IMR-90 (cell line): Measurements from ENCODE around the gene PIGU. TPM values are rescaled to one million over a fixed set of nuclear protein-coding genes. Genes with fewer than 3 reads are reported as not detected.

Experiments
- ATAC-seq: fragments of 200-7000 bp; cut with Tn5 transposase; 2 replicates; pipeline ENCODE4 v1.9.1; 2020; ENCODE audit warnings: low read depth, mild to moderate bottlenecking, moderate library complexity
- BruUV-seq: library from RNA; stranded (reverse); fragments of 400-500 nt; replicated peaks from 2 replicates; lab custom pipeline; 2021; lab: Mats Ljungman, UMichigan
- CTCF ChIA-PET: fragments of 300-600 bp; formaldehyde crosslinking; extraction: SDS; loops from one replicate; lab custom pipeline; 2021; ENCODE audit warnings: antibody characterized with exemption; lab: Yijun Ruan, JAX
- POLR2A ChIA-PET: fragments of 300-600 bp; sonication (Branson Sonifier 250); formaldehyde crosslinking; loops from one replicate; lab custom pipeline; 2022; ENCODE audit warnings: antibody characterized with exemption; ENCODE audit not compliant: unreplicated experiment; lab: Charles Lee
- DNase-seq: peaks from one replicate; pipeline ENCODE4 v3.0.0; 2013
- H2AFZ ChIP-seq: replicated peaks from 2 replicates; pipeline ENCODE3; 2013; ENCODE audit warnings: low read length, mild to moderate bottlenecking; ENCODE audit not compliant: poor library complexity
- H2AK5ac ChIP-seq: 2 replicates; pipeline ENCODE4 v1.6.1; 2013; ENCODE audit warnings: low read depth, low read length, inconsistent platforms
- H2AK9ac ChIP-seq: replicated peaks from 2 replicates; pipeline ENCODE3; 2013; ENCODE audit warnings: mild to moderate bottlenecking, low read depth, low read length, moderate library complexity; ENCODE audit not compliant: poor library complexity
- H2BK120ac ChIP-seq: 2 replicates; pipeline ENCODE4 v1.6.1; 2013; ENCODE audit warnings: low read depth, low read length, inconsistent platforms
- H2BK15ac ChIP-seq: 3 replicates; pipeline ENCODE4 v1.6.1; 2013; ENCODE audit warnings: low read depth, low read length, inconsistent platforms
- H2BK20ac ChIP-seq: 2 replicates; pipeline ENCODE4 v1.6.1; 2013; ENCODE audit warnings: low read depth, mild to moderate bottlenecking, inconsistent platforms, low read length, moderate library complexity
- H2BK5ac ChIP-seq: 2 replicates; pipeline ENCODE4 v1.6.1; 2013; ENCODE audit warnings: mild to moderate bottlenecking, low read depth, low read length, inconsistent platforms; ENCODE audit not compliant: poor library complexity, severe bottlenecking
- H3K14ac ChIP-seq: replicated peaks from 2 replicates; pipeline ENCODE4 v1.6.1; 2013; ENCODE audit warnings: low read depth, low read length, inconsistent platforms
- H3K18ac ChIP-seq: 2 replicates; pipeline ENCODE4 v1.6.1; 2013; ENCODE audit warnings: low read depth, low read length, control low read depth
- H3K23ac ChIP-seq: 2 replicates; pipeline ENCODE4 v1.6.1; 2013; ENCODE audit warnings: low read depth, low read length, inconsistent platforms
- H3K27ac ChIP-seq: 2 replicates; pipeline ENCODE4 v1.5.1; 2013; ENCODE audit warnings: mild to moderate bottlenecking, control low read depth, low read length; ENCODE audit not compliant: insufficient read depth
- H3K27me3 ChIP-seq: 2 replicates; pipeline ENCODE4 v1.6.1; 2013; ENCODE audit warnings: low read length; ENCODE audit not compliant: control insufficient read depth, insufficient read depth
- H3K36me3 ChIP-seq: 2 replicates; pipeline ENCODE4 v1.6.1; 2013; ENCODE audit warnings: low read length, mixed read lengths; ENCODE audit not compliant: control insufficient read depth, insufficient read depth
- H3K4ac ChIP-seq: 2 replicates; pipeline ENCODE4 v1.6.1; 2013; ENCODE audit warnings: low read depth, low read length, inconsistent platforms
- H3K4me1 ChIP-seq: 2 replicates; pipeline ENCODE4 v1.6.1; 2013; ENCODE audit warnings: low read length, mixed read lengths; ENCODE audit not compliant: control insufficient read depth, insufficient read depth
- H3K4me2 ChIP-seq: 2 replicates; pipeline ENCODE4 v1.6.1; 2013; ENCODE audit warnings: low read depth, mild to moderate bottlenecking, control low read depth, low read length, moderate library complexity
- H3K4me3 ChIP-seq: 2 replicates; pipeline ENCODE4 v1.5.1; 2013; ENCODE audit warnings: low read depth, mild to moderate bottlenecking, control low read depth, low read length, moderate library complexity; ENCODE audit not compliant: insufficient read depth
- H3K56ac ChIP-seq: 2 replicates; pipeline ENCODE4 v1.6.1; 2013; ENCODE audit warnings: low read length, inconsistent platforms; ENCODE audit not compliant: insufficient read depth; ENCODE audit errors: extremely low read depth
- H3K79me1 ChIP-seq, 2 experiments: 2 replicates each; pipeline ENCODE4 v1.6.1; 2013; ENCODE audit warnings: low read length in 2 of 2, inconsistent platforms in 1 of 2, low read depth in 1 of 2
- H3K9ac ChIP-seq: 2 replicates; pipeline ENCODE4 v1.6.1; 2013; ENCODE audit warnings: low read depth, low read length, control low read depth
- H3K9me1 ChIP-seq: 2 replicates; pipeline ENCODE4 v1.6.1; 2013; ENCODE audit warnings: low read length, inconsistent platforms; ENCODE audit not compliant: insufficient read depth
- H3K9me3 ChIP-seq: 2 replicates; pipeline ENCODE4 v1.6.1; 2013; ENCODE audit warnings: low read length; ENCODE audit not compliant: control insufficient read depth, insufficient read depth
- H4K20me1 ChIP-seq: 2 replicates; pipeline ENCODE4 v1.6.1; 2013; ENCODE audit warnings: low read length, inconsistent platforms; ENCODE audit not compliant: insufficient read depth
- H4K5ac ChIP-seq: 2 replicates; pipeline ENCODE4 v1.6.1; 2013; ENCODE audit warnings: mild to moderate bottlenecking, low read depth, low read length, control low read depth
- H4K8ac ChIP-seq, 2 experiments: 2 replicates each; pipeline ENCODE4 v1.6.1; 2013; ENCODE audit warnings: low read depth in 2 of 2, low read length in 2 of 2, control low read depth in 1 of 2, inconsistent platforms in 1 of 2
- H4K91ac ChIP-seq: 2 replicates; pipeline ENCODE4 v1.6.1; 2013; ENCODE audit warnings: low read depth, low read length, inconsistent platforms; ENCODE audit not compliant: insufficient read depth
- BHLHE40 ChIP-seq: fragments of 150-350 bp; IDR thresholded peaks from 2 replicates; pipeline ENCODE4 v1.6.1; 2016; ENCODE audit warnings: mild to moderate bottlenecking, low read depth, low read length
- CEBPB ChIP-seq: IDR thresholded peaks from 2 replicates; pipeline ENCODE4 v1.6.1; 2012; ENCODE audit warnings: low read depth, low read length, improper control_type of control experiment
- CHD1 ChIP-seq: IDR thresholded peaks from 2 replicates; pipeline ENCODE4 v1.6.1; 2012; ENCODE audit warnings: low read depth, low read length, improper control_type of control experiment
- FOS ChIP-seq: fragments of 150-350 bp; IDR thresholded peaks from 2 replicates; pipeline ENCODE4 v1.6.1; 2016; ENCODE audit warnings: low read depth, low read length
- MAFK ChIP-seq: IDR thresholded peaks from 2 replicates; pipeline ENCODE4 v1.6.1; 2012; ENCODE audit warnings: low read depth, low read length, improper control_type of control experiment
- MAZ ChIP-seq: IDR thresholded peaks from 2 replicates; pipeline ENCODE4 v1.6.1; 2012; ENCODE audit warnings: low read depth, mild to moderate bottlenecking, low read length, improper control_type of control experiment, moderate library complexity, borderline replicate concordance
- MXI1 ChIP-seq: IDR thresholded peaks from 2 replicates; pipeline ENCODE4 v1.6.1; 2012; ENCODE audit warnings: low read depth, mild to moderate bottlenecking, low read length, moderate library complexity, borderline replicate concordance
- NFE2L2 ChIP-seq: fragments of 150-350 bp; IDR thresholded peaks from 2 replicates; pipeline ENCODE4 v1.6.1; 2016; ENCODE audit warnings: low read depth, mild to moderate bottlenecking, low read length
- POLR2A ChIP-seq: IDR thresholded peaks from 2 replicates; pipeline ENCODE4 v1.6.1; 2012; ENCODE audit warnings: mild to moderate bottlenecking, low read depth, low read length
- RAD21 ChIP-seq: IDR thresholded peaks from 2 replicates; pipeline ENCODE4 v1.6.1; 2012; ENCODE audit warnings: low read length, improper control_type of control experiment
- RCOR1 ChIP-seq: IDR thresholded peaks from 2 replicates; pipeline ENCODE4 v1.6.1; 2012; ENCODE audit warnings: mild to moderate bottlenecking, low read length, improper control_type of control experiment; ENCODE audit not compliant: insufficient replicate concordance
- RFX5 ChIP-seq: IDR thresholded peaks from 2 replicates; pipeline ENCODE4 v1.8.0; 2012; ENCODE audit warnings: low read depth, mild to moderate bottlenecking, low read length, moderate library complexity
- SMC3 ChIP-seq: fragments of 150-350 bp; IDR thresholded peaks from 2 replicates; pipeline ENCODE4 v1.6.1; 2016; ENCODE audit warnings: low read depth, mild to moderate bottlenecking, antibody characterized with exemption, low read length, moderate library complexity
- WGBS, 2 experiments: methylation state at CpG; one replicate each; pipeline versions ENCODE4 v1.1.5 to v1.1.7; 2013; ENCODE audit warnings: missing lambda C conversion rate in 2 of 2; ENCODE audit not compliant: insufficient read length in 1 of 2; ENCODE audit errors: extremely low coverage in 2 of 2; 5-methylcytosine and 5-hydroxymethylcytosine counted together
- dilution Hi-C: fragments of 300-500 bp; cut with HindIII; formaldehyde crosslinking; loops from one replicate; pipeline ENCODE4 v1.14.3; 2018; ENCODE audit warnings: low sequenced_read_pairs; ENCODE audit not compliant: unreplicated experiment
- in situ Hi-C: fragments of 300-500 bp; cut with MboI; formaldehyde crosslinking; loops from 3 replicates; pipeline ENCODE4 v1.14.3; 2019; ENCODE audit warnings: low sequenced_read_pairs, inconsistent platforms, mixed read lengths
- intact Hi-C: fragments of 100-400 bp; cut with micrococcal nuclease; formaldehyde crosslinking; loops from 2 replicates; pipeline ENCODE4 v1.10.0; 2022
- polyA plus RNA-seq, 3 experiments: library from polyadenylated mRNA; depleted of rRNA; stranded (reverse); fragments of >200 nt; gene quantifications; 2 replicates each; pipeline ENCODE4 v1.2.3, GENCODE V29; 2012; ENCODE audit warnings: low replicate concordance in 1 of 3
- total RNA-seq: library from RNA; depleted of rRNA; stranded (reverse); fragments of >200 nt; gene quantifications from 2 replicates; pipeline ENCODE4 v1.2.3, GENCODE V29; 2012
- TF ChIP-seq, protein P1 (sequence below): fragments of 150-350 bp; IDR thresholded peaks from 2 replicates; pipeline ENCODE4 v1.6.1; 2016; ENCODE audit warnings: low read depth, mild to moderate bottlenecking, low read length, moderate library complexity, borderline replicate concordance
- TF ChIP-seq, protein P2 (sequence below): conservative IDR thresholded peaks from 2 replicates; pipeline ENCODE4 v1.5.1; 2012; ENCODE audit warnings: mild to moderate bottlenecking, low read depth, low read length, improper control_type of control experiment
- TF ChIP-seq, protein P3 (sequence below): fragments of 150-350 bp; IDR thresholded peaks from 2 replicates; pipeline ENCODE4 v1.6.1; 2017; ENCODE audit warnings: mild to moderate bottlenecking, antibody characterized with exemption, low read length, low read depth

The PIGU gene
- total and polyA plus RNA-seq, 2 of the 4 experiments (the other 2 are of a cell fraction): 11.1 to 31.1 TPM

DNA sequence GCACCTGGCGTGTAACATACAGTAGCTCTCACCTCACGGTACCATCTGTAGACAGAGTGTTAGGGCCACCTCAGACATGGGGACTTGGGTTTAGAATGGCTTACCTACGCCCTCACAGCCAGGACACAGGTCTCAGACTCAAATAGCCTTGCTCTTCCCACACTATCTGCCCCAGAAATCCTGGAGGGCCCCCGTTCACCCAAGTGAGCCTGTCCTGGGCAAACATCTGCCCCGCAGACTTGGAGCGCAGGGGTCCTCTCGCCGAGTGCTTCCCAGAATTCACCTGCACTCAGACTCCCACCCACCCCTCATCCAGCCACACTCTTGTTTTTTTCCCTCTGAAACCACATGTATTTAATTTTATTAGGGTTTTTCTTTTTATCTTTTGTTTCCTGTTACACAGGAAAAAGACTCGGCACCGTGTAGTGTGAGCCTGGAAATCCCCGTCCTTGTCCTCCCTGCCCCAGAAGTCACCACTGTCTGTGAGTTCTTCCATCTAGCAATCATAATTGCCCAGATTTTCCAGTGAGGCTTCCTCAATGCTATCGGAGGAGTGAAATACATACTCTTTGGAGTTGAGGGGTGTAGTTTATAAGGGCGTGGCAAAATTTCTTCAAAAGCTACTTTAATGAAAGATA, 135.5 kb downstream of the PIGU start:
- no peak overlapping the region for H2BK5ac ChIP-seq
- no peak overlapping the region for H2BK15ac ChIP-seq
- TF ChIP-seq SMC3 (no peak), RAD21 (no peak), MAFK (no peak), FOS (no peak), BHLHE40 (no peak), MAZ (no peak), CHD1 (no peak), MXI1 (no peak), CEBPB (no peak), POLR2A (no peak), RFX5 (no peak), NFE2L2 (no peak), RCOR1 (no peak)
- TF ChIP-seq, protein P1, sequence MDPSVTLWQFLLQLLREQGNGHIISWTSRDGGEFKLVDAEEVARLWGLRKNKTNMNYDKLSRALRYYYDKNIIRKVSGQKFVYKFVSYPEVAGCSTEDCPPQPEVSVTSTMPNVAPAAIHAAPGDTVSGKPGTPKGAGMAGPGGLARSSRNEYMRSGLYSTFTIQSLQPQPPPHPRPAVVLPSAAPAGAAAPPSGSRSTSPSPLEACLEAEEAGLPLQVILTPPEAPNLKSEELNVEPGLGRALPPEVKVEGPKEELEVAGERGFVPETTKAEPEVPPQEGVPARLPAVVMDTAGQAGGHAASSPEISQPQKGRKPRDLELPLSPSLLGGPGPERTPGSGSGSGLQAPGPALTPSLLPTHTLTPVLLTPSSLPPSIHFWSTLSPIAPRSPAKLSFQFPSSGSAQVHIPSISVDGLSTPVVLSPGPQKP: no peak
- TF ChIP-seq, protein P2, sequence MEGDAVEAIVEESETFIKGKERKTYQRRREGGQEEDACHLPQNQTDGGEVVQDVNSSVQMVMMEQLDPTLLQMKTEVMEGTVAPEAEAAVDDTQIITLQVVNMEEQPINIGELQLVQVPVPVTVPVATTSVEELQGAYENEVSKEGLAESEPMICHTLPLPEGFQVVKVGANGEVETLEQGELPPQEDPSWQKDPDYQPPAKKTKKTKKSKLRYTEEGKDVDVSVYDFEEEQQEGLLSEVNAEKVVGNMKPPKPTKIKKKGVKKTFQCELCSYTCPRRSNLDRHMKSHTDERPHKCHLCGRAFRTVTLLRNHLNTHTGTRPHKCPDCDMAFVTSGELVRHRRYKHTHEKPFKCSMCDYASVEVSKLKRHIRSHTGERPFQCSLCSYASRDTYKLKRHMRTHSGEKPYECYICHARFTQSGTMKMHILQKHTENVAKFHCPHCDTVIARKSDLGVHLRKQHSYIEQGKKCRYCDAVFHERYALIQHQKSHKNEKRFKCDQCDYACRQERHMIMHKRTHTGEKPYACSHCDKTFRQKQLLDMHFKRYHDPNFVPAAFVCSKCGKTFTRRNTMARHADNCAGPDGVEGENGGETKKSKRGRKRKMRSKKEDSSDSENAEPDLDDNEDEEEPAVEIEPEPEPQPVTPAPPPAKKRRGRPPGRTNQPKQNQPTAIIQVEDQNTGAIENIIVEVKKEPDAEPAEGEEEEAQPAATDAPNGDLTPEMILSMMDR: no peak
- TF ChIP-seq, protein P3, sequence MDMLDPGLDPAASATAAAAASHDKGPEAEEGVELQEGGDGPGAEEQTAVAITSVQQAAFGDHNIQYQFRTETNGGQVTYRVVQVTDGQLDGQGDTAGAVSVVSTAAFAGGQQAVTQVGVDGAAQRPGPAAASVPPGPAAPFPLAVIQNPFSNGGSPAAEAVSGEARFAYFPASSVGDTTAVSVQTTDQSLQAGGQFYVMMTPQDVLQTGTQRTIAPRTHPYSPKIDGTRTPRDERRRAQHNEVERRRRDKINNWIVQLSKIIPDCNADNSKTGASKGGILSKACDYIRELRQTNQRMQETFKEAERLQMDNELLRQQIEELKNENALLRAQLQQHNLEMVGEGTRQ: no peak
- no peak overlapping the region for H3K4me2 ChIP-seq
- no peak overlapping the region for H3K23ac ChIP-seq
- H3K9me3 ChIP-seq: no peaks in the 10 kb centered on the region
- H4K8ac ChIP-seq: no peak overlapping the region
- peaks cover 4 to 27% of the 10 kb centered on the region in 2 experiments for H3K79me1 ChIP-seq
- H3K9me1 ChIP-seq: no peaks in the 10 kb centered on the region
- H3K18ac ChIP-seq: no peak overlapping the region
- dilution Hi-C loops (no loop called here), in situ Hi-C loops (no loop called here), intact Hi-C loops (no loop called here)
- ChIA-PET POLR2A (no interaction called here), CTCF (interaction anchor here (0.6 kb wide), 1 partner anchor 119 kb away, joined by 3 read pairs; no protein-coding TSS in a partner anchor)
- H3K4me3 ChIP-seq: no peak overlapping the region
- H2AK9ac ChIP-seq: no peak overlapping the region
- WGBS, 2 experiments: 81% methylated on average over 3 of the region's 13 CpGs; no CpG with 5 or more reads in 1 of the 2 experiments
- no peak overlapping the region for H3K56ac ChIP-seq
- H3K36me3 ChIP-seq: peaks cover 39% of the 10 kb centered on the region
- H2AFZ ChIP-seq: no peak overlapping the region
- H3K4ac ChIP-seq: no peak overlapping the region
- H3K9ac ChIP-seq: no peak overlapping the region
- H3K27ac ChIP-seq: no peak overlapping the region
- no peak for DNase-seq
- no peaks in the 10 kb centered on the region for H3K27me3 ChIP-seq
- H4K5ac ChIP-seq: no peak overlapping the region
- BruUV-seq: no TSS peak
- no peak overlapping the region for H3K14ac ChIP-seq
- no peak overlapping the region for H2BK120ac ChIP-seq
- no peak for ATAC-seq
- no peak overlapping the region for H2BK20ac ChIP-seq
- no peak overlapping the region for H2AK5ac ChIP-seq
- H4K91ac ChIP-seq: no peak overlapping the region
- peaks cover 9% of the 10 kb centered on the region for H4K20me1 ChIP-seq
- no peaks in the 10 kb centered on the region for H3K4me1 ChIP-seq
